ENCODE results near the gene VSIG10.

Gene VSIG10

DNA sequence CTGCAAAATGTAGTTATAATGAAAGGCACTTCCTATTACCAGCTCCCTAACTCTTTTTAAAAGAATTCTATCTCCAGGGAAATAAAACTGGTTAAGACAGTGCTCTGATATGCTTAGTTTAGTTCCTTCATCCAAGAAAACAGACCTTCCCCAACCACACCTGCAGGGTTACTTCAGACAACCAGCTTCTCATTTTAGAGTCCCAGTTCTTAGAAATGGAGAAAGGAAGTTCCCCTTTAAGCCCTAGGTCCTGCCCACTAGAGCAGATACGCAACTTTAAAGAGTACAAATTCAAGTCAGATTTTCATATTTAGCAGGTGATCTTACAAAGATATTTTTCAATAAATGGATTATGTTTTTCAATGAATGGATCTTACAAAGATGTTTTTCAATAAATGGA, 38.4 kb downstream of the VSIG10 start:
- Histone ChIP-seq H3K9me3 (ENCODE audit: insufficient read depth, low read length) (no peaks in the 10 kb centered on the region), H3F3A (ENCODE audit: insufficient read depth) (no peaks in the 10 kb centered on the region), H3K4me2 (ENCODE audit: low read depth, low read length, poor library complexity, severe bottlenecking) (no peak overlapping the region), H3K4me3 (ENCODE audit: insufficient read depth, low read length, poor library complexity, severe bottlenecking) (no peak overlapping the region), H3K27ac (ENCODE audit: low read depth, low read length) (no peak overlapping the region), H2AFZ (ENCODE audit: low read depth, low read length, severe bottlenecking) (no peak overlapping the region), H3K9me2 (replicated peaks; ENCODE audit: insufficient read depth, low read length) (no peaks in the 10 kb centered on the region), H3K36me3 (ENCODE audit: low read length) (no peaks in the 10 kb centered on the region), H3K9ac (ENCODE audit: low read length) (no peak overlapping the region), H3K27me3 (ENCODE audit: low read length) (no peaks in the 10 kb centered on the region), H4K20me1 (ENCODE audit: low read depth, low read length) (no peaks in the 10 kb centered on the region), H3K79me2 (ENCODE audit: insufficient read depth, low read length) (no peaks in the 10 kb centered on the region)
- no peak for TF ChIP-seq EZH2phosphoT487 (conservative IDR thresholded peaks at IDR 0.05; ENCODE audit: low read length)
- TF ChIP-seq CTCF (IDR thresholded peaks at IDR 0.05; ENCODE audit: insufficient read depth, low read length, poor library complexity, severe bottlenecking), result no peak

- Histone ChIP-seq H3K36me3 (ENCODE audit: low read length) (no peaks in the 10 kb centered on the region), H3K4me3 (ENCODE audit: insufficient read depth, low read length, poor library complexity, severe bottlenecking) (no peak overlapping the region), H3K9ac (ENCODE audit: low read length) (no peak overlapping the region), H3K79me2 (ENCODE audit: insufficient read depth, low read length) (no peaks in the 10 kb centered on the region), H3K9me3 (ENCODE audit: insufficient read depth, low read length) (no peaks in the 10 kb centered on the region), H2AFZ (ENCODE audit: low read depth, low read length, severe bottlenecking) (no peak overlapping the region), H3K9me2 (replicated peaks; ENCODE audit: insufficient read depth, low read length) (no peaks in the 10 kb centered on the region), H3F3A (ENCODE audit: insufficient read depth) (peaks cover 3% of the 10 kb centered on the region; the same call in 1 of the 2 replicates), H3K27me3 (ENCODE audit: low read length) (no peaks in the 10 kb centered on the region), H3K4me2 (ENCODE audit: low read depth, low read length, poor library complexity, severe bottlenecking) (no peak overlapping the region), H3K27ac (ENCODE audit: low read depth, low read length) (no peak overlapping the region), H4K20me1 (ENCODE audit: low read depth, low read length) (no peaks in the 10 kb centered on the region)
- TF ChIP-seq CTCF (IDR thresholded peaks at IDR 0.05; ENCODE audit: insufficient read depth, low read length, poor library complexity, severe bottlenecking) (no peak), EZH2phosphoT487 (conservative IDR thresholded peaks at IDR 0.05; ENCODE audit: low read length) (no peak)
Observed at GRCh38 chr12:118064608-118065007, 39.2 kb downstream of the VSIG10 start.

DNA sequence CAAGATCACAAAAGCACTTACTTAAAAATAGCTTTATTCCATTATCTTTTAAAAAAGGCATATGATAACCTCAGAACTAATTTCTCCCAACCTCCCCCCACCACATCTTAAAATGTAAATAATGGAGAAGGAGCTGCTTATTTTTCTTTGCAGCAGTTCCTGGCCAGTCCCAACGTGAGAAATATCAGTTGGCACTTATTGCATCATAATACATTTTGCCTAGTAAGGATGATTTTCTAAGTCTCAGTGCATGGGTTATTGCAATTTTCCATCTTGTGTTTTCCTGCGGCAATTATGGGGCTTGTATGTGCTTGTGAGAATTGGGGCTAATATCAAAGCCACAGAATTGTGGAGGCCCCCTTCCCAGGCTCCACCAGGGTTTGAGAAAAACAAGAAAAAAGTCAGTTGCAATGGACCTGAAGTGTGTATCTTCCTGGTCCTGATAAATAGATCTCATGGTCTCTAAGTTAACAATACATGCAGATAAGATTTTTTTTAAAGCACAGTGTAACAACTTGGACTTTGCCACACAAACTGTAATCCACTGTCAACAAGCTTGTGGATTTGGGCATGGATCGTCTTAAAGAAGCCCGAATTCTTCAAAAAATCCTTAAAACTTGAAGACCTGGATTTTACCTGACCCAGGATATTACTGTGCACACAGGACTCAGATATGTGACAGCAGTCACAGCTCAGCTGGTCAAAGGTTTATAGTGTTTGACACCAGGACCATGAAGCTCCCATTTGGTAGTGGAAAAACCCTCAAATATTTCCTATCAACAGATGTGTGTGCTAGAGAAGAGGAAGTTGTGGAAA, 40.0 kb downstream of the VSIG10 start:
- Histone ChIP-seq H3F3A (ENCODE audit: insufficient read depth) (peaks cover 3% of the 10 kb centered on the region; the same call in 1 of the 2 replicates), H3K4me2 (ENCODE audit: low read depth, low read length, poor library complexity, severe bottlenecking) (no peak overlapping the region), H3K4me3 (ENCODE audit: insufficient read depth, low read length, poor library complexity, severe bottlenecking) (no peak overlapping the region), H3K9me2 (replicated peaks; ENCODE audit: insufficient read depth, low read length) (no peaks in the 10 kb centered on the region), H4K20me1 (ENCODE audit: low read depth, low read length) (no peaks in the 10 kb centered on the region), H3K9me3 (ENCODE audit: insufficient read depth, low read length) (no peaks in the 10 kb centered on the region), H3K27me3 (ENCODE audit: low read length) (no peaks in the 10 kb centered on the region), H3K9ac (ENCODE audit: low read length) (no peak overlapping the region), H2AFZ (ENCODE audit: low read depth, low read length, severe bottlenecking) (no peak overlapping the region), H3K36me3 (ENCODE audit: low read length) (no peaks in the 10 kb centered on the region), H3K79me2 (ENCODE audit: insufficient read depth, low read length) (no peaks in the 10 kb centered on the region), H3K27ac (ENCODE audit: low read depth, low read length) (no peak overlapping the region)
- TF ChIP-seq EZH2phosphoT487 (conservative IDR thresholded peaks at IDR 0.05; ENCODE audit: low read length) (no peak), CTCF (IDR thresholded peaks at IDR 0.05; ENCODE audit: insufficient read depth, low read length, poor library complexity, severe bottlenecking) (no peak)
